Suprapubic skin (tissue), 4 donors: ENCODE results near the gene LPAR5.

Experiments used
- EP300 ChIP-seq: sonication (generic); formaldehyde crosslinking; IDR thresholded peaks from one replicate; pipeline ENCODE4 v1.6.1; 2017; ENCODE audit warnings: antibody characterized with exemption
- POLR2AphosphoS5 ChIP-seq, 3 donors: sonication (generic); formaldehyde crosslinking; IDR thresholded peaks; one replicate each; pipeline ENCODE4 v1.6.1; 2017; ENCODE audit warnings: antibody characterized with exemption in 3 of 3
- TF ChIP-seq, protein P1 (sequence below), 2 donors: fragments of 200-600 bp in 1 of 2; fragments of 450-650 bp in 1 of 2; sonication (generic) in 1 of 2; IDR thresholded peaks; one replicate each; pipeline ENCODE4 v1.5.1; 2016 to 2019; ENCODE audit warnings: antibody characterized with exemption in 2 of 2, mild to moderate bottlenecking in 1 of 2, moderate library complexity in 1 of 2

DNA sequence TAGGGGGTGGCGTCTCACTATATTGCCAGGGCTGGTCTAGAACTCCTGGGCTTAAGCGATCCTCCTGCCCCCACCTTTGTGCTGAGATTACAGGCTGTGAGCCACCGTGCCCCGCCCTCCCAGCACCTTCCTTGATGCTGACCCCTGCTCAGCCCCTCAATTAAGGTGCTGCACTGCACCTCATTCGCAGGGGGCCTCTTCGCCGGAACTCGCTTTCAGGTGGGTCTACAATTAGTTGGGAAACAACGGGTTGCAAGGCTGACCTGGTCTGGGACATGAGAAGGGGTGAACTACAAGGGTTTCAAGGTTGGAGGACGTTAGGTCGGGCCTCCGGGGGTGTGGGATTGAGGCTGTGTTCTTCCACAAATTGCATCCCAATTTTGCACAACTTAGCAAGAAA lies 66.4 kb downstream of the LPAR5 start:
- TF ChIP-seq EP300 (no peak), POLR2AphosphoS5 (IDR thresholded peaks at IDR 0.05) (no peak)
- TF ChIP-seq, protein P1, sequence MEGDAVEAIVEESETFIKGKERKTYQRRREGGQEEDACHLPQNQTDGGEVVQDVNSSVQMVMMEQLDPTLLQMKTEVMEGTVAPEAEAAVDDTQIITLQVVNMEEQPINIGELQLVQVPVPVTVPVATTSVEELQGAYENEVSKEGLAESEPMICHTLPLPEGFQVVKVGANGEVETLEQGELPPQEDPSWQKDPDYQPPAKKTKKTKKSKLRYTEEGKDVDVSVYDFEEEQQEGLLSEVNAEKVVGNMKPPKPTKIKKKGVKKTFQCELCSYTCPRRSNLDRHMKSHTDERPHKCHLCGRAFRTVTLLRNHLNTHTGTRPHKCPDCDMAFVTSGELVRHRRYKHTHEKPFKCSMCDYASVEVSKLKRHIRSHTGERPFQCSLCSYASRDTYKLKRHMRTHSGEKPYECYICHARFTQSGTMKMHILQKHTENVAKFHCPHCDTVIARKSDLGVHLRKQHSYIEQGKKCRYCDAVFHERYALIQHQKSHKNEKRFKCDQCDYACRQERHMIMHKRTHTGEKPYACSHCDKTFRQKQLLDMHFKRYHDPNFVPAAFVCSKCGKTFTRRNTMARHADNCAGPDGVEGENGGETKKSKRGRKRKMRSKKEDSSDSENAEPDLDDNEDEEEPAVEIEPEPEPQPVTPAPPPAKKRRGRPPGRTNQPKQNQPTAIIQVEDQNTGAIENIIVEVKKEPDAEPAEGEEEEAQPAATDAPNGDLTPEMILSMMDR (IDR thresholded peaks at IDR 0.05) = no peak
